H1 (cell line): Measurements from ENCODE around the gene NEDD4L. TPM values are rescaled to one million over a fixed set of nuclear protein-coding genes. Genes with fewer than 3 reads are reported as not detected.

Experiments
- CTCF ChIA-PET: fragments of 300-600 bp; sonication (Branson Sonifier 250); formaldehyde crosslinking; loops from one replicate; lab custom pipeline; 2021; ENCODE audit not compliant: partially characterized antibody; lab: Charles Lee
- POLR2A ChIA-PET: fragments of 300-600 bp; sonication (Branson Sonifier 250); formaldehyde crosslinking; loops from one replicate; lab custom pipeline; 2021; ENCODE audit warnings: inconsistent platforms; ENCODE audit not compliant: partially characterized antibody; lab: Charles Lee
- DNase-seq, 2 experiments: peaks; one replicate each; pipeline versions ENCODE4 v3.0.0 to v3.0.0-alpha.2; 2010 to 2022; ENCODE audit warnings: low spot score in 2 of 2, low read depth in 1 of 2, mixed read lengths in 1 of 2
- FAIRE-seq: peaks from 2 replicates; lab custom pipeline; 2011; peaks lifted over from hg19 to GRCh38; lab: Jason Lieb, UNC
- H2AFZ ChIP-seq: 2 replicates; pipeline ENCODE4 v1.8.1; 2012; ENCODE audit warnings: low read length, inconsistent platforms
- H2AK5ac ChIP-seq: 2 replicates; pipeline ENCODE4 v1.6.1; 2013; ENCODE audit warnings: low read depth, low read length
- H2BK120ac ChIP-seq: replicated peaks from 2 replicates; pipeline ENCODE3; 2013; ENCODE audit warnings: low read depth, low read length, inconsistent platforms
- H2BK12ac ChIP-seq: 2 replicates; pipeline ENCODE4 v1.6.1; 2013; ENCODE audit warnings: low read depth, low read length
- H2BK15ac ChIP-seq: 2 replicates; pipeline ENCODE4 v1.6.1; 2013; ENCODE audit warnings: low read length
- H2BK20ac ChIP-seq: 2 replicates; pipeline ENCODE4 v1.6.1; 2013; ENCODE audit warnings: low read length
- H2BK5ac ChIP-seq: 2 replicates; pipeline ENCODE4 v1.6.1; 2013; ENCODE audit warnings: low read depth, low read length
- H3K14ac ChIP-seq: 2 replicates; pipeline ENCODE4 v1.6.1; 2013; ENCODE audit warnings: inconsistent platforms; ENCODE audit not compliant: insufficient read length
- H3K18ac ChIP-seq: 2 replicates; pipeline ENCODE4 v1.6.1; 2013; ENCODE audit warnings: low read length; ENCODE audit errors: extremely low read depth
- H3K23ac ChIP-seq: 2 replicates; pipeline ENCODE4 v1.6.1; 2013; ENCODE audit warnings: inconsistent platforms; ENCODE audit not compliant: insufficient read length
- H3K23me2 ChIP-seq: 2 replicates; pipeline ENCODE4 v1.6.1; 2013; ENCODE audit warnings: low read depth, low read length
- H3K27ac ChIP-seq: 2 replicates; pipeline ENCODE4 v1.6.1; 2011; ENCODE audit warnings: low read depth, low read length, inconsistent platforms
- H3K27me3 ChIP-seq, 4 experiments: replicated peaks in 1 of 4; 1 replicate in 1 of 4; 2 replicates in 3 of 4; pipeline versions ENCODE4 v1.6.1 to v1.8.1; 2011 to 2013; ENCODE audit warnings: low read length in 3 of 4, mild to moderate bottlenecking in 3 of 4, inconsistent platforms in 2 of 4, mixed read lengths in 2 of 4, moderate library complexity in 1 of 4; ENCODE audit not compliant: control insufficient read depth in 3 of 4, insufficient read depth in 3 of 4; ENCODE audit errors: extremely low read depth in 1 of 4
- H3K36me3 ChIP-seq, 4 experiments: 2 replicates each; pipeline versions ENCODE4 v1.6.1 to v1.8.1; 2011 to 2013; ENCODE audit warnings: mild to moderate bottlenecking in 4 of 4, low read length in 3 of 4, moderate library complexity in 2 of 4, control low read depth in 1 of 4, inconsistent platforms in 1 of 4; ENCODE audit not compliant: insufficient read depth in 4 of 4, control insufficient read depth in 2 of 4
- H3K4ac ChIP-seq: replicated peaks from 2 replicates; pipeline ENCODE3; 2013; ENCODE audit warnings: low read length, low read depth, mixed read lengths, inconsistent platforms; ENCODE audit not compliant: insufficient read length
- H3K4me1 ChIP-seq, 4 experiments: replicated peaks in 1 of 4; 1 replicate in 1 of 4; 2 replicates in 3 of 4; pipeline versions ENCODE4 v1.6.1 to v1.8.1; 2011 to 2013; ENCODE audit warnings: low read length in 3 of 4, inconsistent platforms in 2 of 4, mixed read lengths in 1 of 4; ENCODE audit not compliant: insufficient read depth in 4 of 4, control insufficient read depth in 3 of 4
- H3K4me2 ChIP-seq, 2 experiments: 2 replicates each; pipeline versions ENCODE4 v1.6.1 to v1.8.1; 2011 to 2013; ENCODE audit warnings: low read depth in 2 of 2, low read length in 2 of 2, control low read depth in 1 of 2, inconsistent platforms in 1 of 2, mild to moderate bottlenecking in 1 of 2; ENCODE audit not compliant: insufficient read depth in 1 of 2
- H3K4me3 ChIP-seq, 4 experiments: fragments of 200-600, 300-600 bp in 1 of 4; sonication (generic), shearing (Covaris generic), sonication (Bioruptor Twin) in 1 of 4; 2 replicates each; pipeline versions ENCODE4 v1.5.1 to v1.8.1; 2011 to 2016; ENCODE audit warnings: low read length in 4 of 4, low read depth in 3 of 4, control low read depth in 2 of 4, inconsistent platforms in 2 of 4, mild to moderate bottlenecking in 2 of 4, mixed read lengths in 1 of 4, moderate library complexity in 1 of 4; ENCODE audit not compliant: insufficient read depth in 2 of 4; ENCODE audit errors: extremely low read depth in 1 of 4
- H3K56ac ChIP-seq: replicated peaks from 2 replicates; pipeline ENCODE3; 2013; ENCODE audit warnings: low read depth, mild to moderate bottlenecking, mixed read lengths, low read length, inconsistent platforms; ENCODE audit not compliant: insufficient read length
- H3K79me1 ChIP-seq: 2 replicates; pipeline ENCODE4 v1.6.1; 2013; ENCODE audit warnings: low read depth, low read length, control low read depth
- H3K79me2 ChIP-seq, 2 experiments: 2 replicates each; pipeline versions ENCODE4 v1.6.1 to v1.8.1; 2012 to 2013; ENCODE audit warnings: low read length in 2 of 2, mild to moderate bottlenecking in 2 of 2, inconsistent platforms in 1 of 2; ENCODE audit not compliant: insufficient read depth in 2 of 2, control insufficient read depth in 1 of 2
- H3K9ac ChIP-seq, 4 experiments: replicated peaks in 1 of 4; 1 replicate in 1 of 4; 2 replicates in 3 of 4; pipeline versions ENCODE4 v1.6.1 to v1.8.1; 2011 to 2013; ENCODE audit warnings: low read depth in 3 of 4, low read length in 3 of 4, control low read depth in 2 of 4, mild to moderate bottlenecking in 2 of 4, moderate library complexity in 2 of 4, inconsistent platforms in 1 of 4; ENCODE audit errors: extremely low read depth in 1 of 4
- H3K9me3 ChIP-seq, 2 experiments: 2 replicates each; pipeline versions ENCODE4 v1.6.1 to v1.8.1; 2012 to 2013; ENCODE audit warnings: mild to moderate bottlenecking in 2 of 2, moderate library complexity in 2 of 2, control low read depth in 1 of 2, inconsistent platforms in 1 of 2, low read depth in 1 of 2, low read length in 1 of 2, mixed read lengths in 1 of 2; ENCODE audit not compliant: insufficient read depth in 2 of 2
- H4K20me1 ChIP-seq, 2 experiments: replicated peaks in 1 of 2; 2 replicates each; pipeline versions ENCODE3 to v1.8.1; 2011 to 2013; ENCODE audit warnings: inconsistent platforms in 2 of 2, low read length in 2 of 2, mild to moderate bottlenecking in 1 of 2; ENCODE audit not compliant: insufficient read depth in 2 of 2, control insufficient read depth in 1 of 2
- H4K5ac ChIP-seq: 2 replicates; pipeline ENCODE4 v1.6.1; 2013; ENCODE audit warnings: low read length, low read depth, mixed read lengths, inconsistent platforms; ENCODE audit not compliant: insufficient read length
- H4K8ac ChIP-seq: 2 replicates; pipeline ENCODE4 v1.8.0; 2013; ENCODE audit warnings: mild to moderate bottlenecking, moderate library complexity, low read length, inconsistent platforms; ENCODE audit not compliant: insufficient read depth; ENCODE audit errors: extremely low read depth
- H4K91ac ChIP-seq: replicated peaks from 2 replicates; pipeline ENCODE3; 2013; ENCODE audit warnings: low read length, mixed read lengths, inconsistent platforms; ENCODE audit not compliant: insufficient read length
- CBX8 ChIP-seq: fragments of 300-800, 300-1000 bp; sonication (generic); IDR thresholded peaks from 2 replicates; pipeline ENCODE4 v1.7.1; 2016; ENCODE audit warnings: low read depth, low read length, borderline replicate concordance
- CTBP2 ChIP-seq: IDR thresholded peaks from 2 replicates; pipeline ENCODE4 v1.7.0; 2011; ENCODE audit warnings: borderline replicate concordance, mild to moderate bottlenecking, moderate library complexity, mixed read lengths, low read length; ENCODE audit not compliant: insufficient read depth, insufficient read length
- EZH2 ChIP-seq: fragments of 200-600 bp; sonication (generic); IDR thresholded peaks from 2 replicates; pipeline ENCODE4 v1.7.1; 2012; ENCODE audit warnings: low read depth, mild to moderate bottlenecking, moderate library complexity, low read length, inconsistent platforms; ENCODE audit not compliant: severe bottlenecking
- GABPA ChIP-seq: IDR thresholded peaks from 2 replicates; pipeline ENCODE4 v1.6.1; 2011; ENCODE audit warnings: mild to moderate bottlenecking, low read length, moderate library complexity, borderline replicate concordance; ENCODE audit not compliant: insufficient read depth
- JUN ChIP-seq: IDR thresholded peaks from 2 replicates; pipeline ENCODE4 v1.6.1; 2011; ENCODE audit warnings: low read depth, mild to moderate bottlenecking, improper control_type of control experiment, low read length
- NANOG ChIP-seq: IDR thresholded peaks from 2 replicates; pipeline ENCODE4 v1.6.1; 2011; ENCODE audit warnings: low read length, low read depth, mild to moderate bottlenecking, inconsistent platforms; ENCODE audit not compliant: insufficient read depth, poor library complexity, severe bottlenecking
- PHF8 ChIP-seq: fragments of 200-600 bp; sonication (generic); conservative IDR thresholded peaks from 2 replicates; pipeline ENCODE4 v1.7.1; 2012; ENCODE audit warnings: low read depth, mild to moderate bottlenecking, inconsistent platforms, low read length, moderate library complexity
- RBBP5 ChIP-seq: IDR thresholded peaks from 2 replicates; pipeline ENCODE4 v1.7.1; 2012; ENCODE audit warnings: low read depth, mild to moderate bottlenecking, inconsistent platforms, low read length, moderate library complexity, borderline replicate concordance
- SIX5 ChIP-seq: IDR thresholded peaks from 2 replicates; pipeline ENCODE4 v1.6.1; 2011; ENCODE audit warnings: mild to moderate bottlenecking, low read depth, low read length
- TAF1 ChIP-seq: IDR thresholded peaks from 2 replicates; pipeline ENCODE4 v1.6.1; 2011; ENCODE audit warnings: mild to moderate bottlenecking, low read depth, low read length
- YY1 ChIP-seq: IDR thresholded peaks from 2 replicates; pipeline ENCODE4 v1.6.1; 2011; ENCODE audit warnings: low read depth, mild to moderate bottlenecking, low read length
- WGBS, 2 experiments: shearing (Covaris generic) in 1 of 2; methylation state at CpG; one replicate each; pipeline versions ENCODE4 v1.1.6 to v1.1.7; 2013 to 2015; ENCODE audit warnings: low lambda C conversion rate in 2 of 2, mixed read lengths in 2 of 2, inconsistent platforms in 1 of 2, low coverage in 1 of 2, missing lambda C conversion rate in 1 of 2; ENCODE audit not compliant: insufficient replicate concordance in 2 of 2, insufficient coverage in 1 of 2, insufficient read length in 1 of 2; ENCODE audit errors: extremely low coverage in 1 of 2, missing lambda C conversion rate in 1 of 2; 5-methylcytosine and 5-hydroxymethylcytosine counted together
- polyA plus RNA-seq, 7 experiments: library from polyadenylated mRNA; depleted of rRNA in 3 of 7; stranded (reverse) in 5 of 7; unstranded in 2 of 7; fragments of >200 nt in 5 of 7; fragments of 200-250 nt in 2 of 7; gene quantifications; 1 replicate in 5 of 7; 2 replicates in 1 of 7; 4 replicates in 1 of 7; pipeline versions ENCODE4 v1.2.1 to v1.2.3, GENCODE V29; 2011 to 2013; ENCODE audit warnings: missing spikeins in 2 of 7, mixed read lengths in 2 of 7
- total RNA-seq: library from RNA; stranded (reverse); fragmentation: NEBNext Ultra II Directional; extraction: Animal tissue kit (Norgen Biotek cat#: 25700); gene quantifications from 2 replicates; pipeline ENCODE4 v1.2.1, GENCODE V29; 2021

Gene NEDD4L
- total and polyA plus RNA-seq, 2 of the 8 experiments (the other 6 are each of a cell fraction or from before 2014, with no cell fraction given), result 37.3 to 69.8 TPM

- Histone ChIP-seq H3K9me3 (no peaks in the 10 kb centered on the region), H3K23me2 (no peaks in the 10 kb centered on the region), H3K4me1 (no peaks in the 10 kb centered on the region), H3K79me2 (no peaks in the 10 kb centered on the region), H3K56ac (no peak overlapping the region), H2BK5ac (no peak overlapping the region), H3K9ac (no peak overlapping the region), H3K27ac (no peak overlapping the region), H2AK5ac (no peak overlapping the region), H4K8ac (0 out of 2 replicates have a peak overlapping the region, but pooled peaks have one; percentile 31)
- FAIRE-seq, result no peak
- CTCF ChIA-PET, result interaction anchor here (0.8 to 2.5 kb wide), 3 partner anchors 11 to 130 kb away, joined by 4 to 10 read pairs (median 9); no protein-coding TSS in a partner anchor
- TF ChIP-seq GABPA (no peak), YY1 (no peak), TAF1 (no peak), CBX8 (no peak), EZH2 (no peak), RBBP5 (no peak), JUN (no peak), PHF8 (no peak), NANOG (no peak), SIX5 (no peak), CTBP2 (no peak)
- TF ChIP-seq, all 59 proteins: peak for 0
- Histone ChIP-seq H4K5ac (no peak overlapping the region), H4K91ac (no peak overlapping the region), H4K20me1 (peaks cover 1 to 2% of the 10 kb centered on the region in 2 experiments), H3K36me3 (peaks cover 0 to 20% (median 4%) of the 10 kb centered on the region in 4 experiments; a peak in 6 of 8 replicates), H3K4me2 (no peak overlapping the region), H3K14ac (no peak overlapping the region), H3K23ac (no peak overlapping the region), H2BK120ac (no peak overlapping the region), H2BK20ac (no peak overlapping the region), H3K4me3 (no peak overlapping the region), H2AFZ (no peak overlapping the region), H3K4ac (no peak overlapping the region), H3K18ac (no peak overlapping the region), H2BK12ac (no peak overlapping the region), H3K27me3 (no peaks in the 10 kb centered on the region), H2BK15ac (no peak overlapping the region), H3K79me1 (no peaks in the 10 kb centered on the region)
- no peak for DNase-seq
- 93% methylated on average over 16 of the region's 16 CpGs; no CpG with 5 or more reads in 1 of the 2 experiments for WGBS, 2 experiments
- POLR2A ChIA-PET, result no interaction called here
Measured at GRCh38 chr18:58324824-58325480, 280.9 kb downstream of the NEDD4L start.
